MM.1S (cell line): ENCODE data around the gene TRAM2.

ENCODE experiments used
- EZH2 ChIP-seq: fragments of 300-600 bp; sonication (generic); optimal IDR thresholded peaks from 2 replicates; pipeline ENCODE3; 2017; ENCODE audit warnings: low read depth, mild to moderate bottlenecking, antibody characterized with exemption, low read length, mixed read lengths
- TF ChIP-seq, protein P1 (sequence below): fragments of 300-600 bp; sonication (generic); IDR thresholded peaks from 2 replicates; pipeline ENCODE4 v1.5.1; 2016; ENCODE audit warnings: antibody characterized with exemption, low read length, mixed read lengths

GRCh38 chr6:52550014-52550575 is 26.8 kb downstream of the TRAM2 start:
- TF ChIP-seq, protein P1, sequence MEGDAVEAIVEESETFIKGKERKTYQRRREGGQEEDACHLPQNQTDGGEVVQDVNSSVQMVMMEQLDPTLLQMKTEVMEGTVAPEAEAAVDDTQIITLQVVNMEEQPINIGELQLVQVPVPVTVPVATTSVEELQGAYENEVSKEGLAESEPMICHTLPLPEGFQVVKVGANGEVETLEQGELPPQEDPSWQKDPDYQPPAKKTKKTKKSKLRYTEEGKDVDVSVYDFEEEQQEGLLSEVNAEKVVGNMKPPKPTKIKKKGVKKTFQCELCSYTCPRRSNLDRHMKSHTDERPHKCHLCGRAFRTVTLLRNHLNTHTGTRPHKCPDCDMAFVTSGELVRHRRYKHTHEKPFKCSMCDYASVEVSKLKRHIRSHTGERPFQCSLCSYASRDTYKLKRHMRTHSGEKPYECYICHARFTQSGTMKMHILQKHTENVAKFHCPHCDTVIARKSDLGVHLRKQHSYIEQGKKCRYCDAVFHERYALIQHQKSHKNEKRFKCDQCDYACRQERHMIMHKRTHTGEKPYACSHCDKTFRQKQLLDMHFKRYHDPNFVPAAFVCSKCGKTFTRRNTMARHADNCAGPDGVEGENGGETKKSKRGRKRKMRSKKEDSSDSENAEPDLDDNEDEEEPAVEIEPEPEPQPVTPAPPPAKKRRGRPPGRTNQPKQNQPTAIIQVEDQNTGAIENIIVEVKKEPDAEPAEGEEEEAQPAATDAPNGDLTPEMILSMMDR: no peak
- no peak for TF ChIP-seq EZH2
